ENCODE measurements around the gene RASL11B. TPM values are rescaled to one million over a fixed set of nuclear protein-coding genes. Genes with fewer than 3 reads are reported as not detected.

The RASL11B gene
- total RNA-seq, 1 donor, result 0.63 TPM

GRCh38 chr4:52915730-52916300 is 53.7 kb downstream of the RASL11B start:
- no peak for DNase-seq (ENCODE audit: low read depth)
- no peak for TF ChIP-seq CTCF (IDR thresholded peaks at IDR 0.05; ENCODE audit: insufficient read depth, low read length)
- H3K4me3 ChIP-seq (ENCODE audit: low read depth, low read length), result no peak overlapping the region

Other genes with a start within 250 kb of the RASL11B start
- 9.8 and 12.7 TPM in 2 replicates for gene USP46, start 203.0 kb upstream of the RASL11B start, total RNA-seq (ENCODE audit: low replicate concordance)
- under 0.01 TPM in 1 of 2 replicates, not detected in the other for gene ERVMER34-1, start 110.9 kb upstream of the RASL11B start, total RNA-seq (ENCODE audit: low replicate concordance)

All from fibroblast of the aortic adventitia (primary cell).